Activated CD4-positive, alpha-beta T cell treated with anti-CD3 and anti-CD28 coated beads for 4 hours (primary cell): Measurements from ENCODE around the gene PSMB1.
"Not testable (repeated sequence)": the region's sequence is repeated elsewhere in the genome, so short reads cannot be mapped to it uniquely, and the experiment has no call there.

Source experiments
- DNase-seq, 2 donors: peaks; one replicate each; pipeline ENCODE4 v3.0.0-alpha.2; 2020

Gene PSMB1

DNA sequence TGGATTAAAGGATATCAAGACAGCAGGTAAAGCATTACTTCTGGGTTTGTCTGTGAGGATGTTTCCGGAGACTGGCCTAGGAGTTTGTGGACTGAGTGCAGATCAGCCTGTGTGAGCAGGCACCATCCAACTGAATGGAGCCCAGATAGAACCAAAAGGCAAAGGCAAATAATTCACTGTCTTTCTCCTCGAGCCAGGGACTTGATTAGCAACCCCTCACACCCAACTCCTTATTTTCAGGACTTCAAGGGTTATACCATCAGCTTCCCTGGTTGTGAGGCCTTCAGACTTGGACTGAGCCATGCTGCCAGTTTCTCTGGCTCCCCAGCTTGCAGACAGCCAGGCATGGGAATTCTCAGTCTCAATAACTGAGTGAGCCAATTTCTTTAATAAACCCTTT lies 19.3 kb downstream of the PSMB1 start:
- no peak for DNase-seq

DNA sequence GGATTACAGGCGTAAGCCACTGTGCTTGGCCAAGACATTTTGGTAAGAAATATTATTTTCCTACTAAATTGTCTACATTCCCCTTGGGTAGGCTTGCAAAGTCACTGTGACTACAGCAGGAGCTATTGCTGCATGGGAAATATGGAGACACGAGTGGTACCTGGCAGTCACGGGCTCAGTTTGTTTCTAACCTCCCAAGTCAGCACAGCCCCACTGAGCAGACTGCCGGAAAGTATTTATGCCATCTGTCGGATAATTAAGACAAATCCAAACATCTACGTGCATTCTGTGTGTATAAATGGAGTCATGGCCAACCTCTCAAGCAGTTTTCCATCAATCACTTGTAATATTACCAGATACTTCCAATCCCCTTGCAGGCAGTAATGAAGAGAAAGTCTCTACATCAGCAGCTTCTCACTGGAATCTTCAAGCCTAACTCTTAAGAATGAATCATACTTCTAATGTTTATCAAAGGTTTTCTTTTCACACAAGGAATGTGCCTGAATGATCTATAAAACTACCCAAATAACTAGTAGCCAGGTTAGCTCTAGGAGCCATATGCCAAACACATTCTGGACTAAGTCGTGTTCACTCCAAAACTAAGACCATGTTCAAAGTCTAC lies 20.1 kb downstream of the PSMB1 start:
- DNase-seq = no peak

DNA sequence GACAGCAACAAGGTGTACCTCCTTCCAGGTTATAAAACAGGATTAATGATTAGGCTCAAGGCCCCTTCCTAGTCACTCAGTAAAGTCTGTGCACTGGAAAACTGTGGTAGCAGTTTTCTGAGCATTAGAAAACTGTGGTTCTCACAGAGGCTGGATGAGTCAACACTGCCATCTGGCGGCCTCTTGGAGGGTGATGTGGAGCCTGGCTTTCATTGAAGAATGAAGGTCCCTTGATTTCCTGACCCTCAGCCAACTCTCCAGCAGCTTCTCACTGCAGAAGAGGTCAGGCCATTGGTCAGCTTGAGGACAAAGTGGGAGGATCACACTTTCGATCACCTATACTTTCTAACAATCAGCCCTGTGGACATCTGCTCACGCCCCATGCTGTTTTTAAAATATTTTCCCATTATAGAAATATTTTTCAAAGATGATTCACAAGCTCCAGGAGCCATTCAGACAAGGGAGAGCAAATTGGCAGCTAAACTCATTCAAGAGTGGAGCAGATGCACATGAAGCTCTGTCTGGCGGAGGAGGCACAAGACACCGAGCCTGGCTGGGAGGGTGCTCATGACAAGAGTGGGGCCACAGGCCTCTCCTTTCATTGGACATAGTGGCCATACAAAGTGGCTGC lies 23.2 kb downstream of the PSMB1 start:
- peak; percentile 50 to 63 for DNase-seq

DNA sequence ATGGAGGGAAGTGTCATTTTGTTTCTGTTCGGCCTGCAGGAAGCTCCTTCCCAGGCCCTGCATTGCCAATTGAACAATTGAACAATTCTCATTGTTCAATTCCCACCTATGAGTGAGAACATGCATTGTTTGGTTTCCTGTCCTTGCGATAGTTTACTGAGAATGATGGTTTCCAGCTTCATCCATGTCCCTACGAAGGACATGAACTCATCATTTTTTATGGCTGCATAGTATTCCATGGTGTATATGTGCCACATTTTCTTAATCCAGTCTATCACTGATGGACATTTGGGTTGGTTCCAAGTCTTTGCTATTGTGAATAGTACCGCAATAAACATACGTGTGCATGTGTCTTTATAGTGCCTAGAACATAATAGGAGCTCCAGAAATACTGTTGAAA lies 25.1 kb downstream of the PSMB1 start:
- DNase-seq = not testable (repeated sequence)

DNA sequence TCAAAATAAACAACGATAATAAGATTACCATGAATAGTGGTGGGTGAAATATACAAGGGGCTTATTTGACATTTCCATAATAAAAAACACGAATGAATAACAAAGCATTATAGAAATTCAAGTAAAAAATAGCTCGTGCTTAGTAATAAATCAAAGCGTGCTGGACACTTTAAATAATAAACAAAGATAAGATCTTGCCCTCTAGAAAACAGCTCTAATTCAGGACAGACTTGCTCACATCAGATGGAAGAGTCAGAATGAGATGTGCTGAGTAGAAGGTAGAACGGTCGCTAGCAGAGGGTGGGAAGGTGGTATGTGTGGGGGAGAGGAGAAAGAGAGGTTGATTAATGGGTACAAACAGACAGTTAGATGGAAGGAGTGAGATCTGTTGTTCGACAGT lies 27.3 kb downstream of the PSMB1 start:
- no peak for DNase-seq

DNA sequence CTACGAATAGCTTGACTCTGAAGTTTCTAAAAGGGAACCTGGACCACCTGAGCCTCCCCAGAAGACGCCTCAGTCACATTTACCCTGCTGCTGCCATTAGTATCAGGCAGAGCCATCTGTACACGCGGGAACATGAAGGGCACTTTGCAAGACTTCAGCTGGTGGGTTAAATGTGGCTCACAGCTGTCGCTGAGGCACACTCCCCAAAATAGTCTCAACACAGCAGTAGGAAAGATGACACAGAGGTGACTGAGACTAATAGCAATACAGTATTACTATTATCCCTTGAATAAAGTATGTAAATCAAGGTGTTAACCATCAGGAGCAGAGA lies 29.0 kb downstream of the PSMB1 start:
- no peak for DNase-seq

DNA sequence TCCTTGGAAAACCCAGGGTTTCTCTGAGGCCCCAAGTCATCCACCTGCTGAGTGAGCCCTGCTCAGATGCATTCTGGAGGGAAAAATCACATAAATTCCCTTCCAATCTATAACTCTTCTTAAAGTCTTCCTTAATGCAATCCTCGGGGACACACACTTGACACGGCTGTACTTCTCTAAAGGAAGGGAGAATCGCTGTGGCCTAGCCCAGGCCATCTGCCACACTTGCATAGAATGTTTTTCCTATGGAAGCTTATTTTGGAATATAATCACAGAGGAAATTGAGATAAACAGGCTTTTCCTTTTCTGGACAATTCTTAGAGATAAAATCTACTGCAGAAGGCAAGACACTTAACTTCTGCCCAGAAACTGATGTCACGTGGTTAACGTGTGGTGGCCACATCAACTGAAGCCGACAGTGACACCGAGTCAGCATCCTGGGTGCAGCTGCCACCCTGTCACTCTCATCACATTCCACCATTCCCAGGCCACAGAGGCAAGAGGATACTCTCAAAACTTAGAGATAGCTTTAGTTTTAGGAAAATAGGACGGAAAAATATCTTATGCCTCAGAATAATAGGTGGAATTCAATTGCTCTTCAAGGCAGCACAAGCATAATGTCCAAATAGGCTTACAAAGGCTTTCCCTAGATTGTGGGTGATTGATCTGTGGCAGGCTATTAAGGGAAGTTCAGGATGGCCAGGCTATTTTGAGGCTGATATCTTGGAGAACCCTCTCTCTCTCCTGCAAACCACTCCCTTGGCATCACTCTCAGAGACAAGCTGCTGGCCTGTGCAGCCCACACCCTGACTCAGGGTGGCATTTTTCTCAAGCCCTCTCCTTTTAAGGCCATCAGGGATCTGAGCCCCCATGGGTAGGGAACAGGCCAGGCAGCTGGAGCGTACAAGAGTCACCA lies 29.6 kb downstream of the PSMB1 start:
- DNase-seq = no peak

DNA sequence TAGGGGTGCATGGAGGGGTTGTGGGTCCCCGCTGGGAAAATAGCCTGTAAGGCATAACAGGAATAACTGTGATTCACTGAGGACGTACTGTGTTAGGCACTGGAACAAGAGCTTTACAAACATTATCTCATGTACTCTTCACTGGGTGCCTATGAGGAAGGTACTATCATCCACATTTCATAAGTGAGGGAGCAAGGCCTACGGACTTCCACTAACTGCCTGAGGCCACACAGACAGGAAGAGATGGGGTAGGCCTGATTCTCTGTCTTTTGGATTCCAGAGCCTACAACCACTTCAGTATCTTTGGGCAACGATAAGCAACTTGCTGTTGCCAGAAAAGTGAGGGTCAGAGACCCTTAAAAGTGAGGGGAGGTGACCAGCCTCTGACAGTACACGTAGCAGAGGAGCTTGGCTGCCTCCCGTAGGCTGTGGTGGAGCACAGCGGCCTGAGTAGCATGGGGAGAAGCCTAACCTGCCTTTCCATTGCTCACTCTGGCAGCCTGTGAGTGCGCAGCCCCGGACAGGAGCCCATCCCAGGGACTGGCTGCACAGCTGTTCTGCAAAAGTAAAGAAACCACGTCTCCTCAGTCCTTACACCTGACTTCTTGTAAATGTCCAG lies 30.4 kb downstream of the PSMB1 start:
- no peak for DNase-seq

DNA sequence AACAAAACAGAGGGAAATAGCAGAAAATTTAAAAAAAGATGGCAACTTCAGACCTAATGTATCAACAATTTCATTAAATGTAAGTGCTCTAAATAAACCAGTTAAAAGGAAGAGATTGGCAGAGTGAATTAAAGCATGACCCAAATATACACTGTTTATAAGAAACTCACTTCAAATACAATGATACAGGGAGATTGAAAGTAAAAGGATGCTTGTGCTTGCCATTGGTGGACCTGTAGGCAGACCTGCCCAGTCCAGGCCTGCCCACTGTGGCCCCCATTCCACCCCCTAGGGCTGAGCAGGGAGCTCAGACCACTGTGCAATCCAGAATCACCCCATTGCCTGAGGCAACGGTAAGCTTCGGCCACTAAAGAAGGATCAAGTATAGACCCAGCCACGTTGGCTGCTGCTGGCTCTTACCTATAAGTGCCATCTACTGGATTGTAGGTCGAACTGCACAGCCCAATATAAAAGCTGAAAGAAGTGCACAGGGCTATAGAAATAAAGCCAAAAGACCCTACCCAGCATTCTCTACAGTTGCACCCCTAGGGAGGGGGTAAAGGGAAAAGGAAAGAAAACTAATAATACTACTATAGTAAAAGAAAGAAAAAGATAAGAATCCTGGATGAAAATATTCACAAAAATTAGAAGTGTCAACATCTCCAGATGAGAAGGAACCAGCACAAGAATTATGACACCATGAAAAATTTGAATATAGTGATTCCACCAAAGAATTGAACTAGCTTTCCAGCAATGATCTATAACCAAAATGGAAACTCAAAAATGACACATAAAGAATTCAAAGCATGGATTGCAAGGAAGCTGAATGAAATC lies 36.1 kb downstream of the PSMB1 start:
- peak; percentile 27 to 43 for DNase-seq

DNA sequence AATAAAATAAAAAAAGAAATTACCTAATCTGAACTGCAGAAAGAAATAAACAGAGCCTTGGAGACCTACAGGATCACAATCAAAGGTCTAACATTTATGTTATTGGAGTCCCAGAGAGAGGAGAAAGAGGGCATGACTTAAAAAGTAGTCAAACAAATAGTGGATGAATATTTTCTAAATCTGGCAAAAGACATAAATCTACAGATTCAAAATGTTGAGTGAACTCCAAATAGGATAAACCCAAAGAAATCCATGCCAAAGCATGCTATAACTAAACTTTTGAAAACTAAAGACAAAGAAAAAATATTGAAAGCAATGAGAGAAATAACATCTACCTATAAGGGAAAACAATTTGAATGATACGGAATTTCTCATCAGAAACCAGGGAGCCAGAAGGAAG lies 38.2 kb downstream of the PSMB1 start:
- no peak for DNase-seq

DNA sequence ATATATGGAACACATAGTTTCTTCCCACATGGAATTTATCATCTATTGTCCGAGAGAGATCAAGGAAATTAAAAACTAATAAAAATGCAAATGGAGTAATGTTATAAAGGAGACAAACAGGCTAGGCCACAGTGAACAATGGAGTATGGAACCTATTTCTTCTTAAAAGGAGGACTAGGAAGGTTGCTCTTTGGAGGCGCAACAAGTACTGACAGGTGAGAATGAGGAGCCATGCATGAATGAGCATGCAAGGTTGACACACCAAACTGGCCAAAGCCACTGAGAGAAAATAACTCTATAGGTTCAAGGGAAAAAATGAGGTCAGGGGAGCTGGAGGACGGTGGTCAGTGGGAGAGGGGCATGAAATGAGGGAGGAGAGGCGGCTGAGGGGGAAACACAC lies 40.9 kb downstream of the PSMB1 start:
- DNase-seq = no peak

DNA sequence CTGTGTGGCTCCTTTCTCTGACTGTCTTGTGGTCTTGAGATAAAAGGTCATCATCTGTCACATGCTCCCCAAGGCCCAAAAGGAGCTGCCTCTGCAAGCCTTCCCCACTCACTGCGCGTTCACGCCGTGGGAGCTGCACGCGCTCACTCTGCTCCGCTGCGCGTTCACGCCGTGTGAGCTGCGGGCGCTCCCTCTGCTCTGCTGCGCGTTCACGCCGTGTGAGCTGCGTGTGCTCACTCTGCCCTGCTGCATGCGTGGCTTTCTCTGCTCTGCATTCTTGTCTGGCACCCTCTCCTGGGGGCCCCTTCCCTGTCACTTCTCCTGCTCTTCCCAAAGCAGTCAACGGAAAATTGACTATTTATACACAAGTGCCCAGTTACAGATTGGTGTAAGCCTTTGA lies 42.5 kb downstream of the PSMB1 start:
- no peak for DNase-seq

DNA sequence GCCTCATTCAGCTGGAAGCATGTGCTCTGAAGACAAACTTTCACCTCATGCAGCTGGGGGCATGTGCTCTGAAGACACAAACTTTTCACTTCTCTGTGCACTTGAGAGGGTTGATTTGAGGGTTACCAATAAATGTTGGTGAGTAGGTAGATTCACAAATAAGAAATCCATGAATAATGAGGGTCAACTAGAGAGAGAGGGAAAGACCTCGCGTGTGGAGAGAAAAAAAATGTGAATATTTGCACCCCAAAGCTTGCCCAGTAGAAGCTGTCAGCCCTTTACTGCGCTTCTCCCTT lies 43.4 kb downstream of the PSMB1 start:
- DNase-seq = no peak

DNA sequence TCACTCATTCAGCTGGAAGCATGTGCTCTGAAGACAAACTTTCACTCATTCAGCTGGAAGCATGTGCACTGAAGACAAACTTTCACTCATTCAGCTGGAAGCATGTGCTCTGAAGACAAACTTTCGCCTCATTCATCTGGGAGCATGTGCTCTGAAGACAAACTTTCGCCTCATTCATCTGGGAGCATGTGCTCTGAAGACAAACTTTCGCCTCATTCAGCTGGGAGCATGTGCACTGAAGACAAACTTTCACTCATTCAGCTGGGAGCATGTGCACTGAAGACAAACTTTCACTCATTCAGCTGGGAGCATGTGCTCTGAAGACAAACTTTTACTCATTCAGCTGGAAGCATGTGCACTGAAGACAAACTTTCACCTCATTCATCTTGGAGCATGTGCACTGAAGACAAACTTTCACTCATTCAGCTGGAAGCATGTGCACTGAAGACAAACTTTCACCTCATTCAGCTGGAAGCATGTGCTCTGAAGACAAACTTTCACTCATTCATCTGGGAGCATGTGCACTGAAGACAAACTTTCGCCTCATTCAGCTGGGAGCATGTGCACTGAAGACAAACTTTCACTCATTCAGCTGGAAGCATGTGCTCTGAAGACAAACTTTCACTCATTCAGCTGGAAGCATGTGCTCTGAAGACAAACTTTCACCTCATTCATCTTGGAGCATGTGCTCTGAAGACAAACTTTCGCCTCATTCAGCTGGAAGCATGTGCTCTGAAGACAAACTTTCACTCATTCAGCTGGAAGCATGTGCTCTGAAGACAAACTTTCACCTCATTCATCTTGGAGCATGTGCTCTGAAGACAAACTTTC lies 44.0 kb downstream of the PSMB1 start:
- DNase-seq = not testable (repeated sequence)

DNA sequence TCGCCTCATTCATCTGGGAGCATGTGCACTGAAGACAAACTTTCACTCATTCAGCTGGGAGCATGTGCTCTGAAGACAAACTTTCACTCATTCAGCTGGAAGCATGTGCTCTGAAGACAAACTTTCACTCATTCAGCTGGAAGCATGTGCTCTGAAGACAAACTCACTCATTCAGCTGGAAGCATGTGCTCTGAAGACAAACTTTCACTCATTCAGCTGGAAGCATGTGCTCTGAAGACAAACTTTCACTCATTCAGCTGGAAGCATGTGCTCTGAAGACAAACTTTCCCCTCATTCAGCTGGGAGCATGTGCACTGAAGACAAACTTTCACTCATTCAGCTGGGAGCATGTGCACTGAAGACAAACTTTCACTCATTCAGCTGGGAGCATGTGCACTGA lies 44.8 kb downstream of the PSMB1 start:
- not testable (repeated sequence) for DNase-seq

DNA sequence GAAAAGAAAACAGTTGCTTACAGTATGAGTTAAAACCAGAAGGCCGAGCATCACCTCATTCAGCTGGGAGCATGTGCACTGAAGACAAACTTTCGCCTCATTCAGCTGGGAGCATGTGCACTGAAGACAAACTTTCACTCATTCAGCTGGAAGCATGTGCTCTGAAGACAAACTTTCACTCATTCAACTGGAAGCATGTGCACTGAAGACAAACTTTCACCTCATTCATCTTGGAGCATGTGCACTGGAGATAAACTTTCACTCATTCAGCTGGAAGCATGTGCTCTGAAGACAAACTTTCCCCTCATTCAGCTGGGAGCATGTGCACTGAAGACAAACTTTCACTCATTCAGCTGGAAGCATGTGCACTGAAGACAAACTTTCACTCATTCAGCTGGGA lies 45.4 kb downstream of the PSMB1 start:
- not testable (repeated sequence) for DNase-seq

DNA sequence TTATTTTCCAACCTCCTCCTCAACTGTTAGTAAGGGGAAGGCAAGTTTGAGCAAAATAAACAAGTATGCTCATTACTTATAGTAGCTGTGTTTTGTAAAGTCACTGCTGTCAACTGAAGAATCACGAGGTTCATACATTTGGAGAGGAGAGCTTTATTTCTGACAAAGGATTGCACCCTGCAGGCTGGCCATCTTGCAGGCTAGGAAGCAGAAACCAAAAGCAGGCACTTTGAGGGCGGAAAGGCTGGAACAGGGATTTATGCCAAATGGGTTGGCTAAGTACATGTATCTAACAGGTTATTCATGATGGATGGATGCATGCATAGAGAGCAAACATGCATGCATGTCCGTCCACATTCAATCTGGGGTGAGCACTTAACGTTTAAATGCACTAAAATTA lies 46.7 kb downstream of the PSMB1 start:
- DNase-seq = no peak

DNA sequence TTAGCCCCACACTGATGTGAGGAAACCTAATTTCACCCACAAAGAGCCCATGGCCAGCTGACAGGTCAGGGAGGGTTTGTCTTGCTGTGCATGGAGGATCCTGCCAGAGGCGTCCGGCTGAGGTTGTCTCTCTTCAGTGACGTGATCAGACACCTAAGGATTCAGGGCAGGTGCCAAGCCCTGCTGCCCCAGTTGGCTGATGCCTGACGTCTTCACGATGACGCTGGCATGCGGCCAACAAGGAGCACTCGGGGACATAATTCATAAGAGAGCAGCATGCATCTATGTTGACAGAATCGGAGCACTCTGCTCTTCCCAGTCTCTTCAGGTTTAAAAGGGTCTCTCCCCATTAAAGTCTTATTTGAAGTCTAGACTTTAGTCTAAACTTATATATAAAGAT lies 47.8 kb downstream of the PSMB1 start:
- no peak for DNase-seq

DNA sequence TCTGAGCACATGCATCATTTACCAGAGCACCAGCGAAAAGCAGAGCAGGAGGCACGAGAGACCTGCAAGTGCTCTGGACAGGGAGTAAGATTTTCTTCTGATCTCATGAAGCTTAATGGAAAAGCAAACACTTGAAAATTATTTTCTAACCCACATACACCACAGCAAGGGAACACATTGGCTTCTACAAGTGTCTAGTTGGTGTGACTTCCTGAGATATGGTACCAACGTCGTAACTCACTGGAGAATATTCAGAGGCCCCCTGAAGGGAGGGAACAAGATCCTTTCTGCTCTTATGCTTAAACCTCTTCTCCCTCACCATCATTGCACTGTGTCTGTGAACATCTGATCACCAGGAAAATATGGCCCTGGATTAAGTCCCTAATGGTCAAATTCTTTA lies 48.6 kb downstream of the PSMB1 start:
- no peak for DNase-seq

DNA sequence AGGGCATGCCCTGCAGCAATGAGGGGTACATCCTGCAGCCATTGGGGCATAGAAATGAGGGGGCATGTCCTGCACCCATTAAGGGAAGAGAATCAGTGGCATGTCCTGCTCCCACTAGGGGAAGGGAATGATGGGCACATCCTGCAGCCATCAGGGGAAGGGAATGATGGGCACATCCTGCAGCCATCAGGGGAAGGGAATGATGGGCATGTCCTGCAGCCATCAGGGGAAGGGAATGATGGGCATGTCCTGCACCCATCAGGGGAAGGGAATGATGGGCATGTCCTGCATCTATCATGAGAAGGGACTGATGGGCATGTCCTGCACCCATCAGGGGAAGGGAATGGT lies 49.7 kb downstream of the PSMB1 start:
- no peak for DNase-seq

DNA sequence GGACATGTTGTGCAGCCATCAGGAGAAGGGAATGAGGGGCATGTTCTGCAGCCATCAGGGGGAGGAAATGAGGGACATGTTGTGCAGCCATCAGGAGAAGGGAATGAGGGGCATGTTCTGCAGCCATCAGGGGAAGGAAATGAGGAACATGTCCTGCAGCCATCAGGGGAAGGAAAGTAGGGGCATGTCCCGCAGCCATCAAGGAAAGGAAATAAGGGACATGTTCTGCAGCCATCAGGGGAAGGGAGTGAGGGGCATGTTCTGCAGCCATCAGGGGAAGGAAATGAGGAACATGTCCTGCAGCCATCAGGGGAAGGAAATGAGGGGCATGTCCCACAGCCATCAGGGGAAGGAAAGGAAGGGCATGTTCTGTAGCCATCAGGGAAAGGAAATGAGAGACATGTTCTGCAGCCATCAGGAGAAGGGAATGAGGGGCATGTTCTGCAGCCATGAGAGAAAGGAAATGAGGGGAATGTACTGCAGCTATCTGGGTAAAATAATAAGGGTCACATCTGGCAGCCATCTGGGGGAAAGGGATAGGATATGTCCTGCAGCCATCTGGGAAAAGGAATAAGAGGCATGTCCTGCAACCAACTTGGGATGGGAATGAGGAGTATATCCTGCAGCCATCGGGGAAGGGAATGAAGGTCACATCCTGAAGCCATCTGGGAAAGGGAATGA lies 50.2 kb downstream of the PSMB1 start:
- not testable (repeated sequence) for DNase-seq

DNA sequence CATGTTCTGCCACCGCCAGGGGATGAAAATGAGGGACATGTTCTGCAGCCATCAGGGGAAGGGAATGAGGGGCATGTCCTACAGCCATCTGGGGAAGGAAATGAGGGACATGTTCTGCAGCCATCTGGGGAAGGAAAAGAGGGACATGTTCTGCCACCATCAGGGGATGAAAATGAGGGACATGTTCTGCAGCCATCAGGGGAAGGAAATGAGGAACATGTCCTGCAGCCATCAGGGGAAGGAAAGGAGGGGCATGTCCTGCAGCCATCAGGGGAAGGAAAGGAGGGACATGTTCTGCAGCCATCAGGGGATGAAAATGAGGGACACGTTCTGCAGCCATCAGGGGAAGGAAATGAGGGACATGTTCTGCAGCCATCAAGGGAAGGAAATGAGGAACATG lies 50.8 kb downstream of the PSMB1 start:
- DNase-seq = not testable (repeated sequence)
